Heart left ventricle (tissue), 16 donors: Measurements from ENCODE around the gene MYO5C. TPM values are rescaled to one million over a fixed set of nuclear protein-coding genes. Genes with fewer than 3 reads are reported as not detected.

Experiments
- ATAC-seq, 4 donors: fragments of 200-7000 bp; cut with Tn5 transposase; one replicate each; pipeline ENCODE4 v1.9.1; 2020 to 2022; ENCODE audit warnings: moderate library complexity in 4 of 4, mild to moderate bottlenecking in 3 of 4, moderate number of reproducible peaks in 1 of 4
- DNase-seq, 5 donors: peaks; one replicate each; pipeline ENCODE4 v3.0.0-alpha.2; 2020
- H3K27ac ChIP-seq, 12 donors: fragments of 200-600 bp; sonication (generic) in 4 of 12; one replicate each; pipeline versions ENCODE4 v1.5.0 to v1.8.0; 2016 to 2022; ENCODE audit warnings: mild to moderate bottlenecking in 2 of 12
- H3K27me3 ChIP-seq, 9 donors: fragments of 200-600 bp; sonication (generic) in 2 of 9; one replicate each; pipeline versions ENCODE4 v1.5.1 to v1.8.0; 2016 to 2022; ENCODE audit warnings: mild to moderate bottlenecking in 3 of 9
- H3K36me3 ChIP-seq, 9 donors: fragments of 200-600 bp; sonication (generic) in 2 of 9; one replicate each; pipeline versions ENCODE4 v1.5.0 to v1.8.0; 2018 to 2022; ENCODE audit warnings: mild to moderate bottlenecking in 2 of 9
- H3K4me1 ChIP-seq, 12 donors: fragments of 200-600 bp; sonication (generic) in 4 of 12; one replicate each; pipeline versions ENCODE4 v1.5.0 to v1.8.0; 2016 to 2022; ENCODE audit warnings: mild to moderate bottlenecking in 3 of 12
- H3K4me3 ChIP-seq, 12 donors: fragments of 200-600 bp; sonication (generic) in 4 of 12; one replicate each; pipeline versions ENCODE4 v1.5.0 to v1.8.0; 2017 to 2022; ENCODE audit warnings: mild to moderate bottlenecking in 9 of 12, moderate library complexity in 4 of 12
- H3K9me3 ChIP-seq, 12 donors: fragments of 200-600 bp; sonication (generic) in 4 of 12; one replicate each; pipeline versions ENCODE4 v1.5.0 to v1.8.0; 2016 to 2022; ENCODE audit warnings: mild to moderate bottlenecking in 1 of 12
- POLR2A ChIP-seq, 2 donors: fragments of 450-650 bp; IDR thresholded peaks; one replicate each; pipeline ENCODE4 v1.6.1; 2017; ENCODE audit warnings: antibody characterized with exemption in 2 of 2, mild to moderate bottlenecking in 2 of 2, moderate library complexity in 2 of 2
- WGBS, 4 donors: extraction: QIAGEN DNeasy Blood & Tissue Kit in 2 of 4; methylation state at CpG; one replicate each; pipeline versions ENCODE4 v1.1.5 to v1.1.7; 2013 to 2018; 5-methylcytosine and 5-hydroxymethylcytosine counted together
- intact Hi-C, 10 donors: fragments of 100-400 bp; cut with DNase I; formaldehyde crosslinking; loops; one replicate each; pipeline versions ENCODE4 v1.11.1 to v1.14.2; 2022
- polyA plus RNA-seq, 2 donors: library from polyadenylated mRNA; stranded (reverse); fragments of 200-250 nt; gene quantifications; one replicate each; pipeline ENCODE4 v1.2.3, GENCODE V29; 2013
- total RNA-seq, 9 donors: library from RNA; depleted of rRNA in 2 of 9; stranded (reverse); fragments of >200 nt in 2 of 9; fragmentation: NEBNext Ultra II Directional in 3 of 9; extraction: Animal tissue kit (Norgen Biotek cat#: 25700) in 3 of 9; gene quantifications; one replicate each; pipeline versions ENCODE4 v1.1.0 to v1.2.4, GENCODE V29; 2016 to 2023
- TF ChIP-seq, protein P1 (sequence below), 12 donors: fragments of 200-600 bp; sonication (generic) in 4 of 12; IDR thresholded peaks; one replicate each; pipeline versions ENCODE4 v1.5.0 to v1.8.0; 2018 to 2022; ENCODE audit warnings: antibody characterized with exemption in 12 of 12, mild to moderate bottlenecking in 5 of 12
- donor health status: ischemic (EF 13 %, LVEDD 7.1; RV severe dilation, severe dysfunction).
- donor health status: healthy with polysubstance abuse.
- donor health status: DM: no; HTN: yes; CAD: no.
- donor health status: DM: no; HTN: no; CAD: no.
- donor health status: ischemic (EF 25% LVEDD 6.9; RV normal size, moderate dysfunction).
- donor health status: ischemic (EF 25% LVEDD 5.7; RV mildly dilated, moderate dysfunction).
- donor health status: healthy.
- donor health status: DM: yes; HTN: yes; CAD: no.
- donor health status: ischemic (EF 35%, LVEDD 5.7; RV mildly dilated, moderate dysfunction).
- donor health status: nonischemic (EF 11% LVEDD 7.7; RV severe dilation, severe dysfunction).
- donor health status: DM: yes; HTN: yes; CAD: no.
- donor health status: PGD.
- donor health status: ischemic (EF 29% LVEDD 5.4; RV normal size, mild dysfunction).
- donor health status: nonischemic (EF 23%, LVEDD 6.1; RV moderate dilation, normal function).

Gene MYO5C
- total and polyA plus RNA-seq, 11 donors: 0.89 to 7.2 (median 2.3) TPM

DNA sequence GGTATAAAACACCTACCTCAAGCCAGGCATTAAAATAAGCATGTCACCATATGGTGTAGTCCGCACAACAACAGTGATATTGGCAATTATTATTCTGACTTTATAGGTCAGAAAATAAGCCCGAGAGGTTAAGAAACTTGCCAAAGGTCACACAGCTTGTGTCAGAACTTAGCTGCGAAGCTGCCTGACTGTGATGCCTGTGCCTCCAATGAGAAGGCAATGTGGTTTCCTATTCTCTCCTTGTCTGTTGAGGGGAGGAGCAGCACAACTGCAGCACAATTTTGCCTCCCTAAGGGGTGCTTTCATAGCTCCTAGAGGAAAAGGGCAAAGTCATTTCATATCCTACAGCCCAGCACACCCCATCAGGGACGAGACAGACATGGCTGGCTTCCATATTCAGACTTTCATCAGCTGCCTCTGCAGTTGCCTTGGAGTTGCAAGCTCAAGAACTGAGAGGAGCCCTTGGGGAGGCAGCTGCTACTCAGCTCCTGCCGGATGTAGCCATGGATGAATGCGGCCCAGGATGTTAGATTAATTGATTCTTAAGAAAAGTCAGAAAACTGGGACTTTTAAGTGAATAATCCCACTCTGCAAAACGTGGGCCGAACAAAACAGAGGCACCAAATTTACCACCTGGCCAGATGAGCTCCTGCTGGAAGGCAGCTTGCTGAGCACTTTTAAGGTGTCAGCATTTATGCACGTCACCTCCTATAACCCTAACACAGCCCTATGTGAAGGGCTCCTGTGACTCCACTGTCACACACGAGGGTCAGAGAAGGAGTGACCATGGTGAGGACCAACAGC lies 38.5 kb downstream of the MYO5C start:
- Histone ChIP-seq H3K36me3 (peaks cover 0 to 13% (median 0%) of the 10 kb centered on the region in 9 donors), H3K4me1 (peaks cover 0 to 33% (median 16%) of the 10 kb centered on the region in 12 donors), H3K27me3 (no peaks in the 10 kb centered on the region), H3K4me3 (no peak overlapping the region), H3K9me3 (no peaks in the 10 kb centered on the region), H3K27ac (no peak overlapping the region)
- DNase-seq (no peak), ATAC-seq (no peak)
- TF ChIP-seq, protein P1, sequence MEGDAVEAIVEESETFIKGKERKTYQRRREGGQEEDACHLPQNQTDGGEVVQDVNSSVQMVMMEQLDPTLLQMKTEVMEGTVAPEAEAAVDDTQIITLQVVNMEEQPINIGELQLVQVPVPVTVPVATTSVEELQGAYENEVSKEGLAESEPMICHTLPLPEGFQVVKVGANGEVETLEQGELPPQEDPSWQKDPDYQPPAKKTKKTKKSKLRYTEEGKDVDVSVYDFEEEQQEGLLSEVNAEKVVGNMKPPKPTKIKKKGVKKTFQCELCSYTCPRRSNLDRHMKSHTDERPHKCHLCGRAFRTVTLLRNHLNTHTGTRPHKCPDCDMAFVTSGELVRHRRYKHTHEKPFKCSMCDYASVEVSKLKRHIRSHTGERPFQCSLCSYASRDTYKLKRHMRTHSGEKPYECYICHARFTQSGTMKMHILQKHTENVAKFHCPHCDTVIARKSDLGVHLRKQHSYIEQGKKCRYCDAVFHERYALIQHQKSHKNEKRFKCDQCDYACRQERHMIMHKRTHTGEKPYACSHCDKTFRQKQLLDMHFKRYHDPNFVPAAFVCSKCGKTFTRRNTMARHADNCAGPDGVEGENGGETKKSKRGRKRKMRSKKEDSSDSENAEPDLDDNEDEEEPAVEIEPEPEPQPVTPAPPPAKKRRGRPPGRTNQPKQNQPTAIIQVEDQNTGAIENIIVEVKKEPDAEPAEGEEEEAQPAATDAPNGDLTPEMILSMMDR (IDR thresholded peaks at IDR 0.05): no peak
- no peak for TF ChIP-seq POLR2A (IDR thresholded peaks at IDR 0.05)
- intact Hi-C loops: loop anchor here in 9 of 10 donors (1.0 to 10.0 kb wide), 6 partner anchors 78 to 480 kb away; partner anchors contain the start of gene ARPP19 (in 5 of the 9)
- 53 to 67% (median 63%) methylated on average over 10 of the region's 10 CpGs for WGBS, 4 donors

DNA sequence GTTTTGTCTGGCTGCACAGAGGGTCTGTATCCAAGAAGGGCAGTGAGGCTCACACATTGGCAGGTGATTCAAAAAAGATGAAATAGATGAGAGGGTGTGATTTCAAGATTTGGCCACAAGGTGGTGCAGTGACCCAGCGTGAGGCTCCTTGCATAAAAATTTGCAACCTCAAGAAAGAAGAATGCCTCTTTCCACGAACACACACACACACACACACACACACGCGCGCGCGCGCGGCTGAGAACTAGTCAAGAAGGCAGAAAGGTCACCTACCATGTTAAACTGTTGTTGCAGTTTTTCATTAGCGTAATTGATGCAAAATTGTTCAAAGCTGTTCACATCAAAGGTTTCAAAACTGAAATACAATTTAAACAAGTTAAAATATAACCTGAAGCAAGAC lies 39.2 kb downstream of the MYO5C start:
- no peak for TF ChIP-seq POLR2A (IDR thresholded peaks at IDR 0.05)
- TF ChIP-seq, protein P1 (IDR thresholded peaks at IDR 0.05): peak; percentile 67 to 83 (median 74)
- DNase-seq: peak in 4 of 5 donors; percentile 38 to 66 (median 60)
- intact Hi-C loops: loop anchor here in 9 of 10 donors (1.0 to 10.0 kb wide), 6 partner anchors 78 to 481 kb away; partner anchors contain the start of gene ARPP19 (in 5 of the 9)
- Histone ChIP-seq H3K27ac (no peak overlapping the region), H3K27me3 (no peaks in the 10 kb centered on the region), H3K4me3 (peak overlapping the region in 1 of 12 donors; percentile 3), H3K4me1 (peaks cover 0 to 26% (median 12%) of the 10 kb centered on the region in 12 donors), H3K36me3 (peaks cover 0 to 13% (median 0%) of the 10 kb centered on the region in 9 donors), H3K9me3 (no peaks in the 10 kb centered on the region)
- ATAC-seq: peak; percentile 41 to 67 (median 54)
- 7 to 9% (median 7%) methylated on average over 10 of the region's 10 CpGs for WGBS, 4 donors

DNA sequence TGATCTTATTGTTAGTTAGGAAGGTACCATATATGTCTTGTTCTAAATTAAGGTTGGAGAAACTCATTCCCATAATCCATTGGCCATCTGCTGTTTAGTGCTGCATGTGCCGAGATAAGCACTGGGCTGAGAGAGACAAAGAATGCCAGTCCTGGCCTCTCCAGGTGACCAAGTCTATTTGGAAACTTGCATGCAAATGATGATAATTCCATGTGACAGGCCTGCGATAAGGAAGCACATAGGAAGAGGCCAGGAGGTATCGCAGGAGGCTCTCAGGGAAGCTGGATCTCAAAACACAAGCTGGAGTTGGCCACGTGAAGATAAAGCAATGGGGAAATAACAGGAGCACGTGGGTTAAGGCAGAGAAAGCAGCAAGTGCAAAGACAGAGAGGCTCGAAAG lies 39.7 kb downstream of the MYO5C start:
- no peak overlapping the region for H3K4me3 ChIP-seq
- peaks cover 0 to 21% (median 11%) of the 10 kb centered on the region in 12 donors for H3K4me1 ChIP-seq
- no peak for ATAC-seq
- H3K27me3 ChIP-seq: no peaks in the 10 kb centered on the region
- peaks cover 0 to 13% (median 0%) of the 10 kb centered on the region in 9 donors for H3K36me3 ChIP-seq
- WGBS, 4 donors: 42 to 57% (median 45%) methylated on average over 6 of the region's 6 CpGs
- intact Hi-C loops: loop anchor here (1.0 to 10.0 kb wide), 7 partner anchors 79 to 481 kb away; partner anchors contain the start of gene ARPP19 (in 5 of the 10)
- no peak overlapping the region for H3K27ac ChIP-seq
- DNase-seq: no peak
- no peaks in the 10 kb centered on the region for H3K9me3 ChIP-seq
- TF ChIP-seq POLR2A (IDR thresholded peaks at IDR 0.05): no peak
- TF ChIP-seq, protein P1 (IDR thresholded peaks at IDR 0.05): no peak

DNA sequence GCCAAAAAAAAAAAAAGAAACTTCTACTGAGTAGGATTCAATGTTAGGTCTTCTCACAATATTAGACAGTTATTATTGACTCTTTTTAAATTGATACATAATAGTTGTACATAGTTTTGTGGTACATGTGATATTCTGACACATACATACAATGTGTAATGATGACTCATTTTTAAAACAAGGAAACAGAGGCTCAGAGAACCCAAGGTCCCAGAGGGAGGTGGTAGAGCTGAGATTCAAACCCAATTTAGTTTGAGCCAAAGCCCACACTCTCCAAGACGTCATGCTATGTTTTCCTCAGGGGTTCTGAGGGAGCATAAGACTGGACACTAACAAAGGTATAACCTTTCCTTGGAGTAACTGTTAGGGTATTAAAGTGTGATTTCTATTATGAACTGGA lies 40.6 kb downstream of the MYO5C start:
- Histone ChIP-seq H3K27me3 (no peaks in the 10 kb centered on the region), H3K4me3 (no peak overlapping the region), H3K9me3 (no peaks in the 10 kb centered on the region), H3K4me1 (peaks cover 0 to 21% (median 11%) of the 10 kb centered on the region in 12 donors), H3K36me3 (peaks cover 0 to 13% (median 0%) of the 10 kb centered on the region in 9 donors), H3K27ac (no peak overlapping the region)
- ATAC-seq (no peak), DNase-seq (no peak)
- no peak for TF ChIP-seq POLR2A (IDR thresholded peaks at IDR 0.05)
- TF ChIP-seq, protein P1 (IDR thresholded peaks at IDR 0.05): no peak
- intact Hi-C loops: loop anchor here in 8 of 10 donors (2.0 to 10.0 kb wide), 6 partner anchors 80 to 482 kb away; partner anchors contain the start of gene ARPP19 (in 5 of the 8)
- 58 to 73% (median 63%) methylated on average over 1 of the region's 1 CpG for WGBS, 4 donors
